ENCODE results near the gene ATP2A2. TPM values are rescaled to one million over a fixed set of nuclear protein-coding genes. Genes with fewer than 3 reads are reported as not detected.
A peak's percentile ranks its signal among the peaks of the same experiment; 100 is the strongest.

ATP2A2 gene
- total and polyA plus RNA-seq, 2 of the 4 experiments (the other 2 are of a cell fraction), result 166 to 225 TPM

DNA sequence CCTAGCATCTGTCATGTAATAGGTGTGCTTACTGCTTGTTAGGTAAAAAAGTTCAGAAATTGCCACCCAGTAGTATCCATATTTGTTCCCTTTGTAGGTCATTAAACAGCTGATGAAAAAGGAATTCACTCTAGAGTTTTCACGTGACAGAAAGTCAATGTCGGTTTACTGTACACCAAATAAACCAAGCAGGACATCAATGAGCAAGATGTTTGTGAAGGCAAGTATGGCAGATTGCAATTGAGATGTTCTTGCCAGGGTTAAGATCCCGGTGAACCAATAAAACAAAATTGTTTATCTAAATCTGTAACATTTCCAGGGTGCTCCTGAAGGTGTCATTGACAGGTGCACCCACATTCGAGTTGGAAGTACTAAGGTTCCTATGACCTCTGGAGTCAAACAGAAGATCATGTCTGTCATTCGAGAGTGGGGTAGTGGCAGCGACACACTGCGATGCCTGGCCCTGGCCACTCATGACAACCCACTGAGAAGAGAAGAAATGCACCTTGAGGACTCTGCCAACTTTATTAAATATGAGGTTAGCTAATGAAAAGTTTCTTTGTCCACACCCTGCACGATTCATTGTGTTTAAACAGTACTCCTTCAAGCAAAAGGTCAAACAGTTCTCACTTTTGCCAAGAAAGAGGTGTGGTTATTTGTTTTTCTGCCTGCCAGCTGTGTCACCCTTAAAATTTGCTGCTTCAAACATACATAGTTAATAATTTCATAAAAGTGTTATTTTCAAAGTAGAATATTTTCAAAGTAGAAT, 58.3 kb downstream of the ATP2A2 start:
- no peak for ATAC-seq (ENCODE audit: low read depth)
- no peak overlapping the region for H2BK15ac ChIP-seq (ENCODE audit: low read depth, low read length)

More for the DNA sequence above, 58.3 kb downstream of the ATP2A2 start:
- dilution Hi-C loops (cut with HindIII; ENCODE audit: low sequenced_read_pairs, unreplicated experiment), result no loop called here
- ChIA-PET CTCF (interaction anchor here (0.6 kb wide), 1 partner anchor 92 kb away, joined by 3 read pairs; no protein-coding TSS in a partner anchor), POLR2A (ENCODE audit: unreplicated experiment) (no interaction called here)
- no peak overlapping the region for H3K56ac ChIP-seq (ENCODE audit: extremely low read depth, insufficient read depth, low read length)
- no peak overlapping the region for H2AK5ac ChIP-seq (ENCODE audit: low read depth, low read length)
- H3K36me3 ChIP-seq (ENCODE audit: control insufficient read depth, insufficient read depth, low read length), result peaks cover 79% of the 10 kb centered on the region
- H3K4ac ChIP-seq (ENCODE audit: low read depth, low read length), result no peak overlapping the region
- no peak overlapping the region for H4K8ac ChIP-seq (ENCODE audit: low read depth in 2 of 2, low read length in 2 of 2)
- intact Hi-C loops (cut with micrococcal nuclease), result loop anchor here (2.0 kb wide), 1 partner anchor 239 kb away; no protein-coding TSS in a partner anchor
- WGBS, 2 experiments (ENCODE audit: extremely low coverage in 2 of 2, insufficient read length in 1 of 2), result no CpG with 5 or more reads among the region's 8 CpGs
- H3K79me1 ChIP-seq (ENCODE audit: low read depth in 1 of 2, low read length in 2 of 2), result peaks cover 59 to 75% of the 10 kb centered on the region in 2 experiments
- H4K91ac ChIP-seq (ENCODE audit: insufficient read depth, low read depth, low read length), result no peak overlapping the region
- H3K18ac ChIP-seq (ENCODE audit: low read depth, low read length), result no peak overlapping the region
- H4K5ac ChIP-seq (ENCODE audit: low read depth, low read length), result no peak overlapping the region
- H2AK9ac ChIP-seq (replicated peaks; ENCODE audit: low read depth, low read length, poor library complexity), result no peak overlapping the region
- H3K27me3 ChIP-seq (ENCODE audit: control insufficient read depth, insufficient read depth, low read length), result no peaks in the 10 kb centered on the region
- no peaks in the 10 kb centered on the region for H3K4me1 ChIP-seq (ENCODE audit: control insufficient read depth, insufficient read depth, low read length)
- H3K4me3 ChIP-seq (ENCODE audit: insufficient read depth, low read depth, low read length), result no peak overlapping the region
- in situ Hi-C loops (cut with MboI; ENCODE audit: low sequenced_read_pairs), result no loop called here
- H3K9ac ChIP-seq (ENCODE audit: low read depth, low read length), result no peak overlapping the region
- H3K23ac ChIP-seq (ENCODE audit: low read depth, low read length), result 0 out of 2 replicates have a peak overlapping the region, but pooled peaks have one; percentile 33
- no peak overlapping the region for H2AFZ ChIP-seq (replicated peaks; ENCODE audit: low read length, poor library complexity)
- H2BK120ac ChIP-seq (ENCODE audit: low read depth, low read length), result no peak overlapping the region
- BruUV-seq (replicated peaks), result no TSS peak
- H2BK20ac ChIP-seq (ENCODE audit: low read depth, low read length), result no peak overlapping the region
- peaks cover 21% of the 10 kb centered on the region; the same call in 1 of the 2 replicates for H3K9me1 ChIP-seq (ENCODE audit: insufficient read depth, low read length)
- H3K9me3 ChIP-seq (ENCODE audit: control insufficient read depth, insufficient read depth, low read length), result no peaks in the 10 kb centered on the region
- TF ChIP-seq, protein P1, sequence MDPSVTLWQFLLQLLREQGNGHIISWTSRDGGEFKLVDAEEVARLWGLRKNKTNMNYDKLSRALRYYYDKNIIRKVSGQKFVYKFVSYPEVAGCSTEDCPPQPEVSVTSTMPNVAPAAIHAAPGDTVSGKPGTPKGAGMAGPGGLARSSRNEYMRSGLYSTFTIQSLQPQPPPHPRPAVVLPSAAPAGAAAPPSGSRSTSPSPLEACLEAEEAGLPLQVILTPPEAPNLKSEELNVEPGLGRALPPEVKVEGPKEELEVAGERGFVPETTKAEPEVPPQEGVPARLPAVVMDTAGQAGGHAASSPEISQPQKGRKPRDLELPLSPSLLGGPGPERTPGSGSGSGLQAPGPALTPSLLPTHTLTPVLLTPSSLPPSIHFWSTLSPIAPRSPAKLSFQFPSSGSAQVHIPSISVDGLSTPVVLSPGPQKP (IDR thresholded peaks at IDR 0.05; ENCODE audit: borderline replicate concordance, low read depth, low read length), result no peak
- TF ChIP-seq RFX5 (IDR thresholded peaks at IDR 0.05; ENCODE audit: low read depth, low read length) (no peak), USF2 (IDR thresholded peaks at IDR 0.05; ENCODE audit: low read depth, low read length) (no peak), NFE2L2 (IDR thresholded peaks at IDR 0.05; ENCODE audit: low read depth, low read length) (no peak), SMC3 (IDR thresholded peaks at IDR 0.05; ENCODE audit: low read depth, low read length) (no peak), CTCF (conservative IDR thresholded peaks at IDR 0.05; ENCODE audit: low read depth, low read length) (no peak), MAFK (IDR thresholded peaks at IDR 0.05; ENCODE audit: low read depth, low read length) (no peak), MXI1 (IDR thresholded peaks at IDR 0.05; ENCODE audit: borderline replicate concordance, low read depth, low read length) (no peak)
- H2BK5ac ChIP-seq (ENCODE audit: low read depth, low read length, poor library complexity, severe bottlenecking), result peak overlapping the region; percentile 14
- no peak overlapping the region for H3K27ac ChIP-seq (ENCODE audit: insufficient read depth, low read length)
- no peak overlapping the region for H3K4me2 ChIP-seq (ENCODE audit: low read depth, low read length)
- DNase-seq, result no peak
- H3K14ac ChIP-seq (replicated peaks; ENCODE audit: low read depth, low read length), result no peak overlapping the region
- H4K20me1 ChIP-seq (ENCODE audit: insufficient read depth, low read length), result peaks cover 48% of the 10 kb centered on the region
